Liver (tissue), 9 donors: ENCODE data around the gene TGDS. TPM values are rescaled to one million over a fixed set of nuclear protein-coding genes. Genes with fewer than 3 reads are reported as not detected.
A peak's percentile ranks its signal among the peaks of the same experiment; 100 is the strongest.

ENCODE experiments used
- DNase-seq: peaks from one replicate; pipeline ENCODE4 v3.0.0-alpha.2; 2017; ENCODE audit warnings: low spot score
- H3K27ac ChIP-seq, 2 donors: one replicate each; pipeline ENCODE4 v1.7.0; 2013; ENCODE audit warnings: inconsistent platforms in 2 of 2, low read length in 2 of 2, control low read depth in 1 of 2, low read depth in 1 of 2, mild to moderate bottlenecking in 1 of 2
- H3K27me3 ChIP-seq, 4 donors: one replicate each; pipeline versions ENCODE4 v1.6.1 to v1.7.0; 2013; ENCODE audit warnings: low read length in 3 of 4, inconsistent platforms in 1 of 4, mild to moderate bottlenecking in 1 of 4, moderate library complexity in 1 of 4; ENCODE audit not compliant: control insufficient read depth in 4 of 4, insufficient read depth in 4 of 4
- H3K36me3 ChIP-seq, 4 donors: one replicate each; pipeline versions ENCODE4 v1.6.1 to v1.7.0; 2013; ENCODE audit warnings: low read length in 3 of 4, mild to moderate bottlenecking in 3 of 4, low read depth in 1 of 4, moderate library complexity in 1 of 4; ENCODE audit not compliant: control insufficient read depth in 4 of 4, insufficient read depth in 3 of 4
- H3K4me1 ChIP-seq, 4 donors: one replicate each; pipeline versions ENCODE4 v1.6.1 to v1.7.0; 2013; ENCODE audit warnings: low read length in 3 of 4, mild to moderate bottlenecking in 3 of 4, moderate library complexity in 1 of 4; ENCODE audit not compliant: control insufficient read depth in 4 of 4, insufficient read depth in 4 of 4
- H3K4me3 ChIP-seq, 3 donors: one replicate each; pipeline versions ENCODE4 v1.6.1 to v1.7.0; 2013; ENCODE audit warnings: low read length in 3 of 3, control low read depth in 1 of 3, low read depth in 1 of 3, mild to moderate bottlenecking in 1 of 3
- H3K9ac ChIP-seq, 2 donors: one replicate each; pipeline ENCODE4 v1.7.0; 2013; ENCODE audit warnings: low read length in 2 of 2, mild to moderate bottlenecking in 2 of 2, moderate library complexity in 2 of 2, control low read depth in 1 of 2, low read depth in 1 of 2
- H3K9me3 ChIP-seq, 4 donors: one replicate each; pipeline versions ENCODE4 v1.6.1 to v1.7.0; 2013; ENCODE audit warnings: low read length in 3 of 4; ENCODE audit not compliant: control insufficient read depth in 4 of 4
- EGR1 ChIP-seq, 2 donors: IDR thresholded peaks; 2 replicates each; pipeline ENCODE4 v1.6.1; 2016 to 2018; ENCODE audit warnings: antibody characterized with exemption in 2 of 2, low read depth in 2 of 2
- FOXA1 ChIP-seq: IDR thresholded peaks from 2 replicates; pipeline ENCODE4 v1.6.1; 2016; ENCODE audit warnings: antibody characterized with exemption
- FOXA2 ChIP-seq: IDR thresholded peaks from 2 replicates; pipeline ENCODE4 v1.6.1; 2016; ENCODE audit warnings: antibody characterized with exemption
- GABPA ChIP-seq, 2 donors: IDR thresholded peaks in 1 of 2; conservative IDR thresholded peaks in 1 of 2; 2 replicates each; pipeline ENCODE4 v1.6.1; 2016; ENCODE audit warnings: antibody characterized with exemption in 2 of 2, mild to moderate bottlenecking in 1 of 2, moderate library complexity in 1 of 2
- HNF4A ChIP-seq, 2 donors: conservative IDR thresholded peaks; 2 replicates each; pipeline ENCODE4 v1.6.1; 2016; ENCODE audit warnings: antibody characterized with exemption in 2 of 2, mild to moderate bottlenecking in 2 of 2
- JUND ChIP-seq, 2 donors: IDR thresholded peaks; 2 replicates each; pipeline ENCODE4 v1.6.1; 2016; ENCODE audit warnings: antibody characterized with exemption in 2 of 2
- NR2F2 ChIP-seq: IDR thresholded peaks from 2 replicates; pipeline ENCODE4 v1.6.1; 2016; ENCODE audit warnings: antibody characterized with exemption
- RAD21 ChIP-seq, 2 donors: IDR thresholded peaks; 2 replicates each; pipeline ENCODE4 v1.6.1; 2016; ENCODE audit warnings: antibody characterized with exemption in 2 of 2, mild to moderate bottlenecking in 2 of 2
- RXRA ChIP-seq, 2 donors: IDR thresholded peaks; 2 replicates each; pipeline ENCODE4 v1.6.1; 2017 to 2018; ENCODE audit warnings: antibody characterized with exemption in 2 of 2, mild to moderate bottlenecking in 1 of 2
- SP1 ChIP-seq: IDR thresholded peaks from 2 replicates; pipeline ENCODE4 v1.6.1; 2018; ENCODE audit warnings: antibody characterized with exemption, mild to moderate bottlenecking
- TAF1 ChIP-seq: conservative IDR thresholded peaks from 2 replicates; pipeline ENCODE4 v1.6.1; 2016; ENCODE audit warnings: antibody characterized with exemption, mild to moderate bottlenecking
- YY1 ChIP-seq: IDR thresholded peaks from 2 replicates; pipeline ENCODE4 v1.6.1; 2016; ENCODE audit warnings: antibody characterized with exemption, mild to moderate bottlenecking
- WGBS: extraction: QIAGEN DNeasy Blood & Tissue Kit; methylation state at CpG from one replicate; pipeline ENCODE4 v1.1.7; 2013; 5-methylcytosine and 5-hydroxymethylcytosine counted together
- polyA plus RNA-seq, 2 donors: library from polyadenylated mRNA; stranded (reverse) in 1 of 2; unstranded in 1 of 2; fragments of 200-250 nt in 1 of 2; fragments of >200 nt in 1 of 2; fragmentation: Nextera tagmentation in 1 of 2; extraction: Ambion mirVana in 1 of 2; gene quantifications; one replicate each; pipeline versions ENCODE4 v1.2.1 to v1.2.3, GENCODE V29; 2013 to 2015
- total RNA-seq, 2 donors: library from RNA; depleted of rRNA; stranded (reverse); fragments of >200 nt; gene quantifications; one replicate each; pipeline ENCODE4 v1.2.3, GENCODE V29; 2014
- TF ChIP-seq, protein P1 (sequence below): fragments of 150-350 bp; IDR thresholded peaks from 2 replicates; pipeline ENCODE4 v1.5.1; 2017; ENCODE audit warnings: improper control_type of control experiment, low read depth, low read length; ENCODE audit not compliant: missing input control
- TF ChIP-seq, protein P2 (sequence below): IDR thresholded peaks from 2 replicates; pipeline ENCODE4 v1.6.1; 2016; ENCODE audit warnings: antibody characterized with exemption, mild to moderate bottlenecking
- TF ChIP-seq, protein P3 (sequence below): IDR thresholded peaks from 2 replicates; pipeline ENCODE4 v1.6.1; 2016; ENCODE audit warnings: antibody characterized with exemption
- TF ChIP-seq, protein P4 (sequence below): IDR thresholded peaks from 2 replicates; pipeline ENCODE4 v1.6.1; 2016; ENCODE audit warnings: antibody characterized with exemption
- donor health status: healthy.
- donor health status: healthy.
- donor health status: healthy.
- donor health status: healthy.
- donor health status: healthy.

Gene TGDS
- total and polyA plus RNA-seq, 4 donors = 5.7 to 11.4 (median 9.5) TPM

DNA sequence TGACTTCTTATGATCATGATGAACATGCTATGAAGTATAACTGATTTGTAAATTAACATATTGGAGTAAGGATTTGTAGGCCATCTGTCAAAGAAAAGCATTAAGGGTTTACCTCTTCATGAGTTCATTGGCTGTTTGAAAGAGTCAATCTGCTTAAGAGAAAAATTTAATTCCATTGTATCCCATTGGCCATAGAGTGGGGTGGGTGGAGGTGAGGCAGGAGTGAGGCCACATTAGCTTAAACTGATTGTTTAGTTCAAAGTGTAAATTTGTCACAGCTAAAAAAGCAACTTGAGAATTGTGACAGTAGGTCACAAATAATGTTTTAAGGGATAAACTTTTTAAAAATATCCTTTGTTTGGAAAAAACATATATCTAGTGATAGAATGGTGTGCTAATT is 17.1 kb upstream of the TGDS start:
- no peak overlapping the region for H3K9ac ChIP-seq
- no peak overlapping the region for H3K4me3 ChIP-seq
- H3K4me1 ChIP-seq = peaks cover under 1 to 13% (median 7%) of the 10 kb centered on the region in 4 donors
- H3K27ac ChIP-seq = peak overlapping the region in 1 of 2 donors; percentile 46
- TF ChIP-seq, protein P1, sequence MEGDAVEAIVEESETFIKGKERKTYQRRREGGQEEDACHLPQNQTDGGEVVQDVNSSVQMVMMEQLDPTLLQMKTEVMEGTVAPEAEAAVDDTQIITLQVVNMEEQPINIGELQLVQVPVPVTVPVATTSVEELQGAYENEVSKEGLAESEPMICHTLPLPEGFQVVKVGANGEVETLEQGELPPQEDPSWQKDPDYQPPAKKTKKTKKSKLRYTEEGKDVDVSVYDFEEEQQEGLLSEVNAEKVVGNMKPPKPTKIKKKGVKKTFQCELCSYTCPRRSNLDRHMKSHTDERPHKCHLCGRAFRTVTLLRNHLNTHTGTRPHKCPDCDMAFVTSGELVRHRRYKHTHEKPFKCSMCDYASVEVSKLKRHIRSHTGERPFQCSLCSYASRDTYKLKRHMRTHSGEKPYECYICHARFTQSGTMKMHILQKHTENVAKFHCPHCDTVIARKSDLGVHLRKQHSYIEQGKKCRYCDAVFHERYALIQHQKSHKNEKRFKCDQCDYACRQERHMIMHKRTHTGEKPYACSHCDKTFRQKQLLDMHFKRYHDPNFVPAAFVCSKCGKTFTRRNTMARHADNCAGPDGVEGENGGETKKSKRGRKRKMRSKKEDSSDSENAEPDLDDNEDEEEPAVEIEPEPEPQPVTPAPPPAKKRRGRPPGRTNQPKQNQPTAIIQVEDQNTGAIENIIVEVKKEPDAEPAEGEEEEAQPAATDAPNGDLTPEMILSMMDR = no peak
- TF ChIP-seq FOXA1 (no peak), GABPA (IDR thresholded peaks at IDR 0.05 in 1 of 2, conservative IDR thresholded peaks at IDR 0.05 in 1 of 2) (no peak), YY1 (no peak), RAD21 (IDR thresholded peaks at IDR 0.05) (no peak), RXRA (IDR thresholded peaks at IDR 0.05) (no peak), TAF1 (no peak)
- TF ChIP-seq, protein P2, sequence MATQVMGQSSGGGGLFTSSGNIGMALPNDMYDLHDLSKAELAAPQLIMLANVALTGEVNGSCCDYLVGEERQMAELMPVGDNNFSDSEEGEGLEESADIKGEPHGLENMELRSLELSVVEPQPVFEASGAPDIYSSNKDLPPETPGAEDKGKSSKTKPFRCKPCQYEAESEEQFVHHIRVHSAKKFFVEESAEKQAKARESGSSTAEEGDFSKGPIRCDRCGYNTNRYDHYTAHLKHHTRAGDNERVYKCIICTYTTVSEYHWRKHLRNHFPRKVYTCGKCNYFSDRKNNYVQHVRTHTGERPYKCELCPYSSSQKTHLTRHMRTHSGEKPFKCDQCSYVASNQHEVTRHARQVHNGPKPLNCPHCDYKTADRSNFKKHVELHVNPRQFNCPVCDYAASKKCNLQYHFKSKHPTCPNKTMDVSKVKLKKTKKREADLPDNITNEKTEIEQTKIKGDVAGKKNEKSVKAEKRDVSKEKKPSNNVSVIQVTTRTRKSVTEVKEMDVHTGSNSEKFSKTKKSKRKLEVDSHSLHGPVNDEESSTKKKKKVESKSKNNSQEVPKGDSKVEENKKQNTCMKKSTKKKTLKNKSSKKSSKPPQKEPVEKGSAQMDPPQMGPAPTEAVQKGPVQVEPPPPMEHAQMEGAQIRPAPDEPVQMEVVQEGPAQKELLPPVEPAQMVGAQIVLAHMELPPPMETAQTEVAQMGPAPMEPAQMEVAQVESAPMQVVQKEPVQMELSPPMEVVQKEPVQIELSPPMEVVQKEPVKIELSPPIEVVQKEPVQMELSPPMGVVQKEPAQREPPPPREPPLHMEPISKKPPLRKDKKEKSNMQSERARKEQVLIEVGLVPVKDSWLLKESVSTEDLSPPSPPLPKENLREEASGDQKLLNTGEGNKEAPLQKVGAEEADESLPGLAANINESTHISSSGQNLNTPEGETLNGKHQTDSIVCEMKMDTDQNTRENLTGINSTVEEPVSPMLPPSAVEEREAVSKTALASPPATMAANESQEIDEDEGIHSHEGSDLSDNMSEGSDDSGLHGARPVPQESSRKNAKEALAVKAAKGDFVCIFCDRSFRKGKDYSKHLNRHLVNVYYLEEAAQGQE = no peak
- TF ChIP-seq, protein P3, sequence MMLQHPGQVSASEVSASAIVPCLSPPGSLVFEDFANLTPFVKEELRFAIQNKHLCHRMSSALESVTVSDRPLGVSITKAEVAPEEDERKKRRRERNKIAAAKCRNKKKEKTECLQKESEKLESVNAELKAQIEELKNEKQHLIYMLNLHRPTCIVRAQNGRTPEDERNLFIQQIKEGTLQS = no peak
- DNase-seq = no peak
- H3K27me3 ChIP-seq = no peaks in the 10 kb centered on the region
- H3K36me3 ChIP-seq = peaks cover 0 to 3% (median 1%) of the 10 kb centered on the region in 4 donors
- no peaks in the 10 kb centered on the region for H3K9me3 ChIP-seq

DNA sequence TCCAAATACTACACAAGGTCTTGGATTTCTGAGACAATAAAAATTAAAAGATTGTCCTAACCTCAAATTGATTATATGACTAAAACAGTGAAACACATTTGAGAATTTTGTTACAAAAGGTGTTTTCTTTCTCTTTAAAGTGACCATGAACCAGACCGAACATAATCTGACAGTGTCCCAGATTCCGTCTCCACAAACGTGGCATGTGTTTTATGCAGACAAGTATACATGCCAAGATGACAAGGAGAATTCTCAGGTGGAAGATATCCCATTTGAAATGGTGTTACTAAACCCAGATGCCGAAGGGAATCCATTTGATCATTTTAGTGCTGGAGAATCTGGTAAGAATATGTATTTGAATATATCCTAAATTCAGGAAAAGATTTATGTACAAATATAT is 16.1 kb upstream of the TGDS start:
- no peak for DNase-seq
- Histone ChIP-seq H3K9ac (no peak overlapping the region), H3K9me3 (no peaks in the 10 kb centered on the region), H3K27me3 (no peaks in the 10 kb centered on the region), H3K27ac (peak overlapping the region; percentile 15 to 55), H3K4me3 (no peak overlapping the region), H3K36me3 (peaks cover 0 to 3% (median 2%) of the 10 kb centered on the region in 4 donors), H3K4me1 (peaks cover 1 to 19% (median 8%) of the 10 kb centered on the region in 4 donors)
- 71% methylated on average over 4 of the region's 4 CpGs for WGBS
- TF ChIP-seq JUND (IDR thresholded peaks at IDR 0.05) (no peak), FOXA2 (no peak), SP1 (no peak), GABPA (IDR thresholded peaks at IDR 0.05 in 1 of 2, conservative IDR thresholded peaks at IDR 0.05 in 1 of 2) (no peak), RXRA (IDR thresholded peaks at IDR 0.05) (no peak), EGR1 (IDR thresholded peaks at IDR 0.05; ENCODE audit: low read depth in 2 of 2) (no peak), HNF4A (conservative IDR thresholded peaks at IDR 0.05) (no peak), NR2F2 (no peak), RAD21 (IDR thresholded peaks at IDR 0.05) (no peak)
- TF ChIP-seq, protein P1 = no peak
- TF ChIP-seq, protein P4, sequence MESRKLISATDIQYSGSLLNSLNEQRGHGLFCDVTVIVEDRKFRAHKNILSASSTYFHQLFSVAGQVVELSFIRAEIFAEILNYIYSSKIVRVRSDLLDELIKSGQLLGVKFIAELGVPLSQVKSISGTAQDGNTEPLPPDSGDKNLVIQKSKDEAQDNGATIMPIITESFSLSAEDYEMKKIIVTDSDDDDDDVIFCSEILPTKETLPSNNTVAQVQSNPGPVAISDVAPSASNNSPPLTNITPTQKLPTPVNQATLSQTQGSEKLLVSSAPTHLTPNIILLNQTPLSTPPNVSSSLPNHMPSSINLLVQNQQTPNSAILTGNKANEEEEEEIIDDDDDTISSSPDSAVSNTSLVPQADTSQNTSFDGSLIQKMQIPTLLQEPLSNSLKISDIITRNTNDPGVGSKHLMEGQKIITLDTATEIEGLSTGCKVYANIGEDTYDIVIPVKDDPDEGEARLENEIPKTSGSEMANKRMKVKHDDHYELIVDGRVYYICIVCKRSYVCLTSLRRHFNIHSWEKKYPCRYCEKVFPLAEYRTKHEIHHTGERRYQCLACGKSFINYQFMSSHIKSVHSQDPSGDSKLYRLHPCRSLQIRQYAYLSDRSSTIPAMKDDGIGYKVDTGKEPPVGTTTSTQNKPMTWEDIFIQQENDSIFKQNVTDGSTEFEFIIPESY = no peak
